A549 (cell line): ENCODE data around the gene FOSL1. TPM values are rescaled to one million over a fixed set of nuclear protein-coding genes. Genes with fewer than 3 reads are reported as not detected.

Experiments
- ATAC-seq, 2 experiments: fragments of 200-7000 bp in 1 of 2; fragments of >200 bp in 1 of 2; cut with Nextera tagmentation in 1 of 2; cut with Tn5 transposase in 1 of 2; 3 replicates each; pipeline versions ENCODE4 v1.8.0 to v1.9.1; 2018 to 2020; ENCODE audit warnings: mild to moderate bottlenecking in 1 of 2, moderate library complexity in 1 of 2
- CTCF ChIA-PET: fragments of 300-600 bp; sonication (Branson Sonifier 250); formaldehyde crosslinking; extraction: SDS; loops from one replicate; lab custom pipeline; 2021; ENCODE audit warnings: antibody characterized with exemption, inconsistent platforms; lab: Yijun Ruan, JAX
- POLR2A ChIA-PET: fragments of 350-600 bp; formaldehyde crosslinking; extraction: SDS; loops from one replicate; lab custom pipeline; 2021; ENCODE audit warnings: antibody characterized with exemption, inconsistent platforms; lab: Yijun Ruan, JAX
- DNase-seq, 2 experiments: peaks; one replicate each; pipeline versions ENCODE4 v3.0.0 to v3.0.0-alpha.2; 2011 to 2016; ENCODE audit warnings: low read depth in 1 of 2, low spot score in 1 of 2
- FAIRE-seq: peaks from 2 replicates; lab custom pipeline; 2011; peaks lifted over from hg19 to GRCh38; lab: Jason Lieb, UNC
- H3K27ac ChIP-seq, 2 experiments: fragments of >200 bp; sonication (Bioruptor Twin); formaldehyde crosslinking; 3 replicates each; pipeline ENCODE4 v1.5.1; 2016 to 2017
- H3K4me1 ChIP-seq: fragments of >200 bp; sonication (Bioruptor Twin); formaldehyde crosslinking; 3 replicates; pipeline ENCODE4 v1.6.1; 2016
- H3K4me2 ChIP-seq: fragments of >200 bp; sonication (Bioruptor Twin); formaldehyde crosslinking; 3 replicates; pipeline ENCODE4 v1.6.1; 2016
- H3K4me3 ChIP-seq: fragments of >200 bp; sonication (Bioruptor Twin); formaldehyde crosslinking; 3 replicates; pipeline ENCODE4 v1.5.1; 2016
- H3K9me3 ChIP-seq: fragments of >200 bp; sonication (Bioruptor Twin); formaldehyde crosslinking; 3 replicates; pipeline ENCODE4 v1.6.1; 2016
- ATOH8 ChIP-seq: fragments of 250-450 bp; sonication (Bioruptor Pico); IDR thresholded peaks from 2 replicates; pipeline ENCODE4 v1.5.0; 2020; ENCODE audit warnings: low read depth, mild to moderate bottlenecking, moderate library complexity
- BHLHE40 ChIP-seq: IDR thresholded peaks from 2 replicates; pipeline ENCODE4 v1.6.1; 2012; ENCODE audit warnings: low read depth, low read length, inconsistent platforms
- CHD2 ChIP-seq: fragments of 150-350 bp; IDR thresholded peaks from 2 replicates; pipeline ENCODE4 v1.6.1; 2014; ENCODE audit warnings: low read length; ENCODE audit not compliant: partially characterized antibody
- CHD4 ChIP-seq: fragments of 200-600 bp; sonication (generic); IDR thresholded peaks from 2 replicates; pipeline ENCODE4 v1.6.1; 2016; ENCODE audit warnings: antibody characterized with exemption, mild to moderate bottlenecking, borderline replicate concordance
- EHF ChIP-seq: fragments of 250-450 bp; sonication (Bioruptor Pico); IDR thresholded peaks from 2 replicates; pipeline ENCODE4 v1.5.0; 2020; ENCODE audit warnings: mild to moderate bottlenecking
- ELK1 ChIP-seq: fragments of 150-350 bp; IDR thresholded peaks from 2 replicates; pipeline ENCODE4 v1.6.1; 2014; ENCODE audit warnings: low read depth, mild to moderate bottlenecking, low read length
- EP300 ChIP-seq, 2 experiments: fragments of >200 bp; sonication (Bioruptor Twin); formaldehyde crosslinking; IDR thresholded peaks; 2 replicates in 1 of 2; 3 replicates in 1 of 2; pipeline ENCODE4 v1.6.1; 2016 to 2017
- GATA3 ChIP-seq: IDR thresholded peaks from 2 replicates; pipeline ENCODE4 v1.6.1; 2012; ENCODE audit warnings: borderline replicate concordance
- HOXB5 ChIP-seq: fragments of 250-450 bp; sonication (Bioruptor Pico); IDR thresholded peaks from 2 replicates; pipeline ENCODE4 v1.5.0; 2020; ENCODE audit warnings: mild to moderate bottlenecking, moderate library complexity
- JUN ChIP-seq, 2 experiments: fragments of >200 bp; sonication (Bioruptor Twin); formaldehyde crosslinking; IDR thresholded peaks; 2 replicates in 1 of 2; 3 replicates in 1 of 2; pipeline ENCODE4 v1.6.1; 2016 to 2017
- MAFK ChIP-seq: fragments of 450-650 bp; IDR thresholded peaks from 2 replicates; pipeline ENCODE4 v1.6.1; 2014; ENCODE audit not compliant: partially characterized antibody
- MAZ ChIP-seq: fragments of 150-350 bp; IDR thresholded peaks from 2 replicates; pipeline ENCODE4 v1.6.1; 2014; ENCODE audit warnings: antibody characterized with exemption, low read depth, low read length, borderline replicate concordance
- NR3C1 ChIP-seq: fragments of >200 bp; sonication (Bioruptor Twin); formaldehyde crosslinking; IDR thresholded peaks from 3 replicates; pipeline ENCODE4 v1.6.1; 2017
- PHF8 ChIP-seq: fragments of 200-600 bp; sonication (generic); IDR thresholded peaks from 2 replicates; pipeline ENCODE4 v1.6.1; 2016; ENCODE audit warnings: low read depth, mild to moderate bottlenecking, antibody characterized with exemption, moderate library complexity, borderline replicate concordance
- RAD21 ChIP-seq, 2 experiments: fragments of >200 bp in 1 of 2; sonication (Bioruptor Twin) in 1 of 2; formaldehyde crosslinking in 1 of 2; IDR thresholded peaks in 1 of 2; conservative IDR thresholded peaks in 1 of 2; 2 replicates in 1 of 2; 3 replicates in 1 of 2; pipeline ENCODE4 v1.6.1; 2012 to 2018; ENCODE audit warnings: inconsistent platforms in 1 of 2
- RARB ChIP-seq: fragments of 250-450 bp; sonication (Bioruptor Pico); IDR thresholded peaks from 2 replicates; pipeline ENCODE4 v1.8.0; 2021; ENCODE audit warnings: mild to moderate bottlenecking, moderate library complexity
- ZFP36 ChIP-seq: fragments of 450-650 bp; IDR thresholded peaks from 2 replicates; pipeline ENCODE4 v1.6.1; 2014; ENCODE audit warnings: borderline replicate concordance; ENCODE audit not compliant: partially characterized antibody
- WGBS: methylation state at CpG from one replicate; pipeline ENCODE4 v1.1.6; 2017; ENCODE audit errors: missing lambda C conversion rate; 5-methylcytosine and 5-hydroxymethylcytosine counted together
- polyA plus RNA-seq, 4 experiments: library from polyadenylated mRNA; depleted of rRNA in 3 of 4; stranded (reverse); fragments of >200 nt; fragmentation: RNase III in 1 of 4; extraction: RNeasy Plus Mini Kit Qiagen cat#74134 plus additional on column Dnase treatment in 1 of 4; gene quantifications; 2 replicates in 3 of 4; 3 replicates in 1 of 4; pipeline ENCODE4 v1.2.3, GENCODE V29; 2011 to 2017
- TF ChIP-seq, protein P1 (sequence below): fragments of 450-650 bp; IDR thresholded peaks from 2 replicates; pipeline ENCODE4 v1.6.1; 2014; ENCODE audit warnings: antibody characterized with exemption
- TF ChIP-seq, protein P2 (sequence below): IDR thresholded peaks from 2 replicates; pipeline ENCODE4 v1.6.1; 2012
- TF ChIP-seq, protein P3 (sequence below): fragments of 200-600 bp; sonication (generic); IDR thresholded peaks from 2 replicates; pipeline ENCODE4 v1.6.1; 2016; ENCODE audit warnings: antibody characterized with exemption, mild to moderate bottlenecking, moderate library complexity

Gene FOSL1
- polyA plus RNA-seq, 2 of the 4 experiments (the other 2 are of a cell fraction): 6.7 to 24.1 TPM

DNA sequence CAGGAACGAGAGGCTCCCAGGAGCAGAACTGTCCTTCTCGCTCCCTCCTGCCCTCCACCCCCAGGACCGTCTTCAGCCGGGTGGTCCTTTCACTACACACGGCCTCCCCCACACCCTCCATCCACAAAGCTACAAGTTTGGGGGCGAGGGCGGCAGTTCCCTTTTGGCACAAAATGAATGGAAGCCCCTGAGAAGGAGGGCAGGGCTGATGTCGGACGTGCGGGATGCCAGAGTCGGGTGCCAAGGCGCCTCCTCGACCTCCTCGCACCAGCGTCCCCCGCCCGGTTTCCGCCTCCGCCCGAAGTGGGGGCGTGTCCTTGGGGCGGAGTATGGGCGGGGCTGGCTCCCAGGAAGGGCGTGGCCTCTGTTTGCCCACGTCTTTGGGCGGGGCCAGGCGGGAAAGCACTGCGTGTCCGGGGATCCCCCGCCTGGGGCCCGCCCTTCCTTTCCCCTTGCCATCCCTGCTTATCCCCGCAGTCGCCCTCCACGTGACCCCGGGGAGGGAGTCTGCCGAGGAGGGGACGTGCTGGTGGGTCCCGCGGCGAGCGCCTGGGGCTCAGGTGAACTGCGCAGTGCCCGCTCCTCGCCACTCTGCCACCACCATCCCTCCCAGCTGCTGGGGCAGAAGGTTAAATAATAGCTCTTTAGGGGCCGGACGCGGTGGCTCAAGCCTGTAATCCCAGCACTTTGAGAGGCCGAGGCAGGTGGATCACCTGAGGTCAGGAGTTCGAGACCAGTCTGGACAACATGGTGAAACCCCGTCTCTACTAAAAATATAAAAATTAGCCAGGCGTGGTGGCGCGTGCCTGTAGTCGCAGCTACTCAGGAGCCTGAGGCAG, 26.7 kb downstream of the FOSL1 start (continued):
- no peak for TF ChIP-seq ZFP36
- no peak for TF ChIP-seq RAD21 (conservative IDR thresholded peaks at IDR 0.05 in 1 of 2, IDR thresholded peaks at IDR 0.05 in 1 of 2)
- 0 out of 2 replicates have a peak, but pooled peaks have one; percentile 49 for TF ChIP-seq RARB
- no peak for TF ChIP-seq EP300 (IDR thresholded peaks at IDR 0.05)
- TF ChIP-seq, protein P1, sequence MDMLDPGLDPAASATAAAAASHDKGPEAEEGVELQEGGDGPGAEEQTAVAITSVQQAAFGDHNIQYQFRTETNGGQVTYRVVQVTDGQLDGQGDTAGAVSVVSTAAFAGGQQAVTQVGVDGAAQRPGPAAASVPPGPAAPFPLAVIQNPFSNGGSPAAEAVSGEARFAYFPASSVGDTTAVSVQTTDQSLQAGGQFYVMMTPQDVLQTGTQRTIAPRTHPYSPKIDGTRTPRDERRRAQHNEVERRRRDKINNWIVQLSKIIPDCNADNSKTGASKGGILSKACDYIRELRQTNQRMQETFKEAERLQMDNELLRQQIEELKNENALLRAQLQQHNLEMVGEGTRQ: peak; percentile 92
- 0 out of 2 replicates have a peak, but pooled peaks have one; percentile 4 for TF ChIP-seq BHLHE40
- TF ChIP-seq CHD2: no peak
- peak; percentile 39; the same call in 1 of the 2 replicates for TF ChIP-seq PHF8
- peak in 1 of 2 experiments; percentile 51; a peak in 1 of 5 replicates for TF ChIP-seq JUN (IDR thresholded peaks at IDR 0.05)

DNA sequence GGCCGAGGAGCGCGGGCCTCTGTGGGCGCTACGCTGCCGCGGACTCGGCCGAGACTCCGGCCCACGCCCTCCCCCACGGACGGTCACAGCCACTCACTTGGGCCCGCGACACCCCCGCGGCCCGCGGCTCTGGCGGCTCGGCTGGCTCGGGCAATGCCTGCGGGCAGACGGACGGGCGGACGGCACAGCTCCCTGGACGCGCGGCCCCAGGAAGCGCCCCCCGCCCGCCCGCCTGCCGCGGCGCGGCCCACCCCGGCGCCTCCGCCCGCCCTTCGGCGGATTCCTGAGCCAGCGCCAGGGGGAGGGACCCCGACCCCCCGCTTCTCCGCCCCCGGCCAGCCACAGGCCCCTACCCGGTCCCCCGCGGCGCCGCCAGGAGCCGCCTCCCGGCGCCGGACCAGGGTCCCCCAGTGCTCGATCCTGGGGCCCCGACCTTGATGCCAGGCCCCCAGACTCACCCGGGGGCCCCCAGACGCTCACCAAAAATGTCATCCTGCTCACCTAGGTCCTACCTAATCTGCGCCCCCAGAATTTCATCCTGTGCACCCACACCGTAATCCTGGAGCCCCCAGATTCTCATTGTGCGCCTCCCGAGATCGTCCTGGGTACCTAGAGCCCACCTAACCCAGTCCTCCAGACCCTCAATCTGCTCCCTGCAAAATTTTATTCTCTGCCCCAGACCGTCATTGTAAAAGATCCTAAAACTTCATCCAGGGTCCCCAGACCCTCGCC, 27.4 kb downstream of the FOSL1 start, which contains the start of gene EFEMP2:
Gene EFEMP2 (minus strand): TSS at position 215 of the 732 bp plus-strand sequence. CDS start 446 bp downstream, outside the sequence.
- TF ChIP-seq, protein P2, sequence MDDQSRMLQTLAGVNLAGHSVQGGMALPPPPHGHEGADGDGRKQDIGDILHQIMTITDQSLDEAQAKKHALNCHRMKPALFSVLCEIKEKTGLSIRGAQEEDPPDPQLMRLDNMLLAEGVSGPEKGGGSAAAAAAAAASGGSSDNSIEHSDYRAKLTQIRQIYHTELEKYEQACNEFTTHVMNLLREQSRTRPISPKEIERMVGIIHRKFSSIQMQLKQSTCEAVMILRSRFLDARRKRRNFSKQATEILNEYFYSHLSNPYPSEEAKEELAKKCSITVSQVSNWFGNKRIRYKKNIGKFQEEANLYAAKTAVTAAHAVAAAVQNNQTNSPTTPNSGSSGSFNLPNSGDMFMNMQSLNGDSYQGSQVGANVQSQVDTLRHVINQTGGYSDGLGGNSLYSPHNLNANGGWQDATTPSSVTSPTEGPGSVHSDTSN: no peak
- no peak for TF ChIP-seq CHD4
- no peak for TF ChIP-seq MAZ
- no peak for TF ChIP-seq ELK1
- TF ChIP-seq GATA3: no peak
- no peak for TF ChIP-seq MAFK
- no peak for TF ChIP-seq EHF (CRISPR knock-in tag)
- no peak for TF ChIP-seq ATOH8 (CRISPR knock-in tag)
- TF ChIP-seq NR3C1: no peak
- TF ChIP-seq JUN (IDR thresholded peaks at IDR 0.05): no peak
- no peak for TF ChIP-seq HOXB5
- TF ChIP-seq, protein P3, sequence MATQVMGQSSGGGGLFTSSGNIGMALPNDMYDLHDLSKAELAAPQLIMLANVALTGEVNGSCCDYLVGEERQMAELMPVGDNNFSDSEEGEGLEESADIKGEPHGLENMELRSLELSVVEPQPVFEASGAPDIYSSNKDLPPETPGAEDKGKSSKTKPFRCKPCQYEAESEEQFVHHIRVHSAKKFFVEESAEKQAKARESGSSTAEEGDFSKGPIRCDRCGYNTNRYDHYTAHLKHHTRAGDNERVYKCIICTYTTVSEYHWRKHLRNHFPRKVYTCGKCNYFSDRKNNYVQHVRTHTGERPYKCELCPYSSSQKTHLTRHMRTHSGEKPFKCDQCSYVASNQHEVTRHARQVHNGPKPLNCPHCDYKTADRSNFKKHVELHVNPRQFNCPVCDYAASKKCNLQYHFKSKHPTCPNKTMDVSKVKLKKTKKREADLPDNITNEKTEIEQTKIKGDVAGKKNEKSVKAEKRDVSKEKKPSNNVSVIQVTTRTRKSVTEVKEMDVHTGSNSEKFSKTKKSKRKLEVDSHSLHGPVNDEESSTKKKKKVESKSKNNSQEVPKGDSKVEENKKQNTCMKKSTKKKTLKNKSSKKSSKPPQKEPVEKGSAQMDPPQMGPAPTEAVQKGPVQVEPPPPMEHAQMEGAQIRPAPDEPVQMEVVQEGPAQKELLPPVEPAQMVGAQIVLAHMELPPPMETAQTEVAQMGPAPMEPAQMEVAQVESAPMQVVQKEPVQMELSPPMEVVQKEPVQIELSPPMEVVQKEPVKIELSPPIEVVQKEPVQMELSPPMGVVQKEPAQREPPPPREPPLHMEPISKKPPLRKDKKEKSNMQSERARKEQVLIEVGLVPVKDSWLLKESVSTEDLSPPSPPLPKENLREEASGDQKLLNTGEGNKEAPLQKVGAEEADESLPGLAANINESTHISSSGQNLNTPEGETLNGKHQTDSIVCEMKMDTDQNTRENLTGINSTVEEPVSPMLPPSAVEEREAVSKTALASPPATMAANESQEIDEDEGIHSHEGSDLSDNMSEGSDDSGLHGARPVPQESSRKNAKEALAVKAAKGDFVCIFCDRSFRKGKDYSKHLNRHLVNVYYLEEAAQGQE: no peak
- ATAC-seq: no peak
- no peaks in the 10 kb centered on the region for H3K9me3 ChIP-seq
- POLR2A ChIA-PET: interaction anchor here (0.6 to 2.0 kb wide), 5 partner anchors 13 to 161 kb away, joined by 3 to 10 read pairs (median 6); partner anchors contain the start of genes CCDC85B, KAT5 and MUS81
- 35% methylated on average over 13 of the region's 69 CpGs for WGBS
- no peak for FAIRE-seq
- peak within 1 kb of the TSS; percentile 82 to 84 for H3K27ac ChIP-seq
- H3K4me3 ChIP-seq: peak within 1 kb of the TSS; percentile 55
- no peak for DNase-seq
- peak within 1 kb of the TSS; percentile 100 for H3K4me2 ChIP-seq
- CTCF ChIA-PET: interaction anchor here (1.4 to 7.5 kb wide), 5 partner anchors 10 to 115 kb away, joined by 4 to 158 read pairs (median 12); partner anchors contain the start of genes CFL1, FIBP and MUS81
- peaks cover 6% of the 10 kb centered on the region for H3K4me1 ChIP-seq
